ENCODE results near the gene EID1. TPM values are rescaled to one million over a fixed set of nuclear protein-coding genes. Genes with fewer than 3 reads are reported as not detected.
"Not testable (repeated sequence)": the region's sequence is repeated elsewhere in the genome, so short reads cannot be mapped to it uniquely, and the experiment has no call there.

EID1 gene
- total RNA-seq, 1 donor from 2014 or later: 51.3 TPM

GRCh38 chr15:48905847-48906246 is 27.9 kb downstream of the EID1 start:
- no peak for TF ChIP-seq CTCF (IDR thresholded peaks at IDR 0.05)

DNA sequence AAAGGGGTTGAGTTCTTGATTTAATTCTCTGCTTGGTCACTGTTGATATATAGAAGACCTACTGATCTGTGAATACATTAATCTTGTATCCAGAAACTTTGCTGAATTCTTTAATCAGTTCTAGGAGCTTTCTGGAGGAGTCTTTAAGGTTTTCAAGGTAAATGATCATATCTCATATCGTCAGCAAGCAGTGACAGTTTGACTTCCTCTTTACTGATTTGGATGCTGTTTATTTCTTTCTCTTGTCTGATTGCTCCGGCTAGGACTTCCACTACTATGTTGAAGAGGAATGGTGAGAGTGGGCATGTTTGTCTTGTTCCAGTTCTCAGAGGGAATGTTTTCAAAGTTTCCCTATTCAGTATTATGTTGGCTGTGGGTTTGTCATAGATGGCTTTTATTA is 31.4 kb downstream of the EID1 start:
- DNase-seq; ATAC-seq (ENCODE audit: low read depth); CTCF ChIA-PET; H3K27ac Mint-ChIP-seq; H3K4me3 Mint-ChIP-seq; H3K4me1 Mint-ChIP-seq; H3K36me3 Mint-ChIP-seq (ENCODE audit: low read depth); intact Hi-C loops (cut with micrococcal nuclease); H3K9me3 Mint-ChIP-seq; POLR2A ChIA-PET: not testable (repeated sequence)
- H3K27me3 Mint-ChIP-seq: peaks cover 10% of the 10 kb centered on the region

More at GRCh38 chr15:48905847-48906246, 27.9 kb downstream of the EID1 start:
- ATAC-seq (ENCODE audit: low read depth): no peak
- Mint-ChIP-seq H3K27ac (no peak overlapping the region), H3K4me3 (no peak overlapping the region), H3K9me3 (peaks cover 3% of the 10 kb centered on the region), H3K36me3 (ENCODE audit: low read depth) (no peaks in the 10 kb centered on the region), H3K4me1 (no peaks in the 10 kb centered on the region), H3K27me3 (no peaks in the 10 kb centered on the region)
- no peak for DNase-seq
- POLR2A ChIA-PET: no interaction called here
- CTCF ChIA-PET: no interaction called here
- intact Hi-C loops (cut with micrococcal nuclease): no loop called here

DNA sequence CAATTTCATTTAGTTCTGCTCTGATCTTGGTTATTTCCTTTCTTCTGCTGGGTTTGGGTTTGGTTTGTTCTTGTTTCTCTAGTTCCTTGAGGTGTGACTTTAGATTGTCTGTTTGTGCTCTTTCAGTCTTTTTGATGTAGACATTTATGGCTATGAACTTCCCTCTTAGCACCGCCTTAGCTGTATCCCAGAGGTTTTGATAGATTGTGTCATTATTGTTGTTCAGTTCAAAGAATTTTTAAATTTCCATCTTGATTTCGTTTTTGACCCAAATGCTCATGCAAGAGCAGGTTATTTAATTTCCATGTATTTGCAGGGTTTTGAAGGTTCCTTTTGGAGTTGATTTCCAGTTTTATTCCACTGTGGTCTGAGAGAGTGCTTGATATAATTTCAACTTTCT is 32.6 kb downstream of the EID1 start:
- H3K4me1 Mint-ChIP-seq; POLR2A ChIA-PET; H3K36me3 Mint-ChIP-seq (ENCODE audit: low read depth); H3K4me3 Mint-ChIP-seq; ATAC-seq (ENCODE audit: low read depth); DNase-seq; intact Hi-C loops (cut with micrococcal nuclease); H3K27ac Mint-ChIP-seq; H3K9me3 Mint-ChIP-seq; CTCF ChIA-PET: not testable (repeated sequence)
- H3K27me3 Mint-ChIP-seq: peaks cover 10% of the 10 kb centered on the region

GRCh38 chr15:48913141-48913540 is 35.2 kb downstream of the EID1 start:
- no peak for ATAC-seq (ENCODE audit: low read depth)
- Mint-ChIP-seq H3K4me3 (no peak overlapping the region), H3K27ac (no peak overlapping the region), H3K36me3 (ENCODE audit: low read depth) (no peaks in the 10 kb centered on the region), H3K9me3 (no peaks in the 10 kb centered on the region), H3K27me3 (peaks cover 28% of the 10 kb centered on the region), H3K4me1 (no peaks in the 10 kb centered on the region)
- ChIA-PET CTCF (no interaction called here), POLR2A (no interaction called here)
- intact Hi-C loops (cut with micrococcal nuclease): no loop called here
- TF ChIP-seq CTCF (IDR thresholded peaks at IDR 0.05): no peak
- no peak for DNase-seq

GRCh38 chr15:48914717-48915116 is 36.8 kb downstream of the EID1 start:
- intact Hi-C loops (cut with micrococcal nuclease): no loop called here
- H3K4me3 Mint-ChIP-seq: no peak overlapping the region

DNA sequence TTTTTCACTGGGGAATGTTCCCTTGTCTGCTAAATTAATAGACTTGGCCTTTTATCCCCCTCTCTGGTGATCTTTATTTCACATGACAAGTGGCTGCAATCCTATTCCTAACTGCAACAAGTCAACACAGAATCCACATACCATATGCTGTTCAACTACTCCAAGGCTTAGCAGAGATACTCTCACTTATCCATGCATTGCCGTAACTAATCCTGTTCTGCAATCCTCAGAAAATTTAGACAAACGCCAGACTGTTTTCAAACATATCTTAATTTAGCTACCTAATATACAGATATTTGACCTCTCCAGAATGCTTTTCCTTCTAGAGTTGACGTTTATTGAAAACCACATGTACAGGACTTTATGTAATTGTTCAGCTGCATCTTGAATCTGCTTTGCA is 37.9 kb downstream of the EID1 start:
- Mint-ChIP-seq H3K4me3 (no peak overlapping the region), H3K9me3 (no peaks in the 10 kb centered on the region), H3K36me3 (ENCODE audit: low read depth) (no peaks in the 10 kb centered on the region), H3K27me3 (peaks cover 35% of the 10 kb centered on the region), H3K27ac (no peak overlapping the region), H3K4me1 (no peaks in the 10 kb centered on the region)
- TF ChIP-seq CTCF (IDR thresholded peaks at IDR 0.05): no peak
- CTCF ChIA-PET: no interaction called here
- DNase-seq: no peak
- no peak for ATAC-seq (ENCODE audit: low read depth)
- intact Hi-C loops (cut with micrococcal nuclease): no loop called here
- POLR2A ChIA-PET: no interaction called here

More at GRCh38 chr15:48914717-48915116, 36.8 kb downstream of the EID1 start:
- ChIA-PET POLR2A (no interaction called here), CTCF (no interaction called here)
- peaks cover 32% of the 10 kb centered on the region for H3K27me3 Mint-ChIP-seq
- TF ChIP-seq CTCF (IDR thresholded peaks at IDR 0.05): no peak
- H3K4me1 Mint-ChIP-seq: no peaks in the 10 kb centered on the region
- no peaks in the 10 kb centered on the region for H3K36me3 Mint-ChIP-seq (ENCODE audit: low read depth)
- no peaks in the 10 kb centered on the region for H3K9me3 Mint-ChIP-seq
- ATAC-seq (ENCODE audit: low read depth) (no peak), DNase-seq (no peak)
- H3K27ac Mint-ChIP-seq: no peak overlapping the region

Measured in activated B cell treated with CpG ODN at 0.5 μM for 24 hours (primary cell).